Measurements from ENCODE around the gene RNU4-1.
"Not testable (repeated sequence)": the region's sequence is repeated elsewhere in the genome, so short reads cannot be mapped to it uniquely, and the experiment has no call there.

RNU4-1 gene

DNA sequence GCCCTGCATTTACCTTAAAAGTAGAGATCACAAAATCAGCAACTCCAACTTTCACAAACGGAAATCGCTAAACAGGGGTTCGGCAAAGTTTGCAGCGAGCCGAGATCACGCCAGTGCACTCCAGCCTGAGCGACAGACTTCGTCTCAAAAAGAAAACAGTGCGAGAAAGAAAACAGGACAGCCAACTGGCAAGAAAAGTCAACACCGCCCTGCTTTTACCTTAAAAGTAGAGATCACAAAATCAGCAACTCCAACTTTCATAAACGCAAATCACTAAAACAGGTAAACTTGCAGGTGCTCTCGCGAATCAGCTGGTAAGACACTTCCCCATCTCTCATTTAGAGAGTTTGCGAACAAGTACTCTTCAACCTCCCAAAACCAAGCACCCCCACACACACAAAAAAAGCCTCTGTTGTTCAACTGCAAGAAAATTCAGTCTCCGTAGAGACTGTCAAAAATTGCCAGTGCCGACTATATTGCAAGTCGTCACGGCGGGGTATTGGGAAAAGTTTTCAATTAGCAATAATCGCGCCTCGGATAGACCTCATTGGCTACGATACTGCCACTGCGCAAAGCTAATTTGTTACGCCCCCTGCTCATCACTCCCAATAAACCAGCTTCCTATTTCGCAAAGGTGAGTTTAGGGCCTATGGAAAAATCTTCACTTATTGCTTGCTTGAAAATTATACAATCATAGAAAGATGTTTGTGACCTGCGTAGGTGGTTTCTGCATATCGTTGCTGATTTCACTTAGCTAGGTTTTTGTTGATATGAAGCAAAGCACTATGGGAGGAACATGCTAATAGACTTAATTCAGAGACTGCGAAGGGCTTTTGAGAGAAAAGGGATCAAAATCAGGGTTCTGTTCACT lies at the start of gene RNU4-1:
RNU4-1 (minus strand) TSS at position 577 of the 871 bp plus-strand sequence.
- DNase-seq (ENCODE audit: low read depth) = peak; percentile 55

DNA sequence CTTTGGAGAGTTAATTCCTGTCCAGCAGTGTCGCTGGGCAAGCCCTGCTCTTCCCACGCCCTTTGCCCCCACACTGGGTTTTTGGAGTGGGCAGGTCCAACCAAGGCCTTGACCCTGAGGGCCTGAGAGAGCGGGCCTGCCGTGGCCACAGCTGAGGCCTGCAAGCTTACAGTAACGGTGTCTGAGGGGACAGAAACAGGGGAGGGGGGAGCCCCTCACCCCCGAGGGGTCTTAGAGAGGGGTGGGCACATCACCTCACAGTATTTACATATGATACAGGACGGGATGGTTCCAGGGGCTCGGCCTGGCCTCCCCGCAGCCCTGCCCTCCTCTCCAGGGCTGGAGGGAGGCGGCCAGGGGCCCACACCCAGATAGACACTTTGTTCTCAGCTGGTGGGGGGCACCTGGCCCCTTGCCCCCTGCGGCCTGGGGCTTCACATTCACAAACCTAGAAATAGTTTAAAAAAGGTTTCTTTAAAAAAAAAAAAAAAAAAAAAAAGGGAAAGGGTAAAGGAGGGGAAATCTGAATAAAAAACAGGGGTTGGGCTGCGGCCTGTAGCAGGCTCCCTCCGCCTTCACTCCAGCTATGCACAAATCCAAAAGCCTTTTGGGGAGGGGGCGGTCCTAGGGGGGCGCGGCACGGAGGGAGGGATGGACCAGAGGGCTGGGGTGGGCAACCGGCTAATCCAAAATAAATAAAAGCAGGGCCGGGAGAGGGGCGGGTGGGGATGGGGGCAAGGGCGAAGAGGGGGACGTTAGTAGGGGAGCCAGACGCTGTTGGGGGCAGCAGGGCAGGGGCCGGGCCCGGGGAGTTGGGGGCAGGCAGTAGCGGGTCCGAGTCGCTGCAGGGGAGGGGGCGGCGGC lies 49.4 kb upstream of the RNU4-1 start:
- DNase-seq (ENCODE audit: low read depth) = no peak

DNA sequence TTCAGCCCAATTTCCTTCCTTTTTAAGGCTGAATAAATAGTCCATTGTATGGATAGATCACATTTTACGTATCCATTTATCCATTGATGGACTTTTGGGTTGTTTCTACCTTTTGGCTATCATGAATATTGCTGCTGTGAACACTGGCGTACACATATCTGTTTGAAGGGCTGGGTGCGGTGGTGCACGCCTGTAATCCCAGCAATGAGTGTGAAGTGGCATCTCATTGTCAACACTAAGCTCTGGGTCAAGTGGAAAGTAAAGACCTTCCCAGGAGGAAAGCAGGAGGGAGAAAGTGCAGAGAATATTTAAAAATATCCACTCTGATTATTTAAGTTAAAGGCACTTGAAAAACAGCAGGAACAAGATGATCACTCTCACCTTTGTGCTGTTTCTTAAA lies 46.2 kb upstream of the RNU4-1 start:
- DNase-seq (ENCODE audit: low read depth) = no peak

DNA sequence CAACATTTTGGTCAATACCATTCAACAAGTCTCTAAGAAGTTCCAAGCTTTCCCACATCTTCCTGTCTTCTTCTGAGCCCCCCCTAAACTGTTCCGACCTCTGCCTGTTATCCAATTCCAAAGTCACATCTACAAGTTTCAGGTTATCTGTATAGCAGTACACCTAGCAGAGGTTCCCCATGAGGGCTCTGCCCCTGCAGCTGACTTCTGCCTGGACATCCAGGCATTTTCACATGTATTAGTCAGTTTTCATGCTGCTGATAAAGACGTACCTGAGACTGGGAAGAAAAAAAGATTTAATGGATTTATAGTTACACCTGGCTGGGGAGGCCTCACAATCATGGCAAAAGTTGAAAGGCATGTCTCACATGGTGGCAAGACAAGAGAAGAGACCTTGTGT lies 44.7 kb upstream of the RNU4-1 start:
- DNase-seq (ENCODE audit: low read depth) = no peak

DNA sequence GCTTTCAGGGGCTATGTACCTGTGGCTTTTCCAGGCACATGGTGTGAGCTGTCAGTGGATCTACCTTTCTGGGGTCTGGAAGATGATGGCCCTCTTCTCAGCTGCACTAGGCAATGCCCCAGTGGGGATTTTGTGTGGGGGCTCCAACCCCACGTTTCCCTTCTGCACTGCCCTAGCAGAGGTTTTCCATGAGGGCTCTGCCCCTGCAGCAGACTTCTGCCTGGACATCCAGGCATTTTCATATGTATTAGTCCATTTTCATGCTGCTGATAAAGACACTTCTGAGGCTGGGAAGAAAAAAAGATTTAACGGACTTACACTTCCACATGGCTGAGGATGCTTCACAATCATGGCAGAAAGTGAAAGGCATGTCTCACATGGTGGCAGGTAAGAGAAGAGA lies 43.4 kb upstream of the RNU4-1 start:
- not testable (repeated sequence) for DNase-seq (ENCODE audit: low read depth)

DNA sequence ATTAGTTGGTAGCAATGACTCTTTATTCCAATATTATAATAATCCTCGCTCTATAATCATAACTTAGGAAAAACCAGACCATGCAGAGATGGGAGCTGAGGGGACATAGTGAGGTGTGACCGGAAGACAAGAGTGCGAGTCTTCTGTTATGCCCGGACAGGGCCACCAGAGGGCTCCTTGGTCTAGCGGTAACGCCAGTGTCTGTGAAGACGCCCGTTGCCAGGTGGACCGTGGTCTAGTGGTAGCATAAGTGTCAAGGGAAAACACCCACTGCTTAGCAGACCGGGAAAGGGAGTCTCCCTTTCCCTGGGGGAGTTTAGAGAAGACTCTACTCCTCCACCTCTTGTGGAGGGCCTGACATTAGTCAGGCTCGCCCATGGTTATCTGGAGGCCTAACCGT lies 42.4 kb upstream of the RNU4-1 start:
- DNase-seq (ENCODE audit: low read depth) = peak; percentile 18

DNA sequence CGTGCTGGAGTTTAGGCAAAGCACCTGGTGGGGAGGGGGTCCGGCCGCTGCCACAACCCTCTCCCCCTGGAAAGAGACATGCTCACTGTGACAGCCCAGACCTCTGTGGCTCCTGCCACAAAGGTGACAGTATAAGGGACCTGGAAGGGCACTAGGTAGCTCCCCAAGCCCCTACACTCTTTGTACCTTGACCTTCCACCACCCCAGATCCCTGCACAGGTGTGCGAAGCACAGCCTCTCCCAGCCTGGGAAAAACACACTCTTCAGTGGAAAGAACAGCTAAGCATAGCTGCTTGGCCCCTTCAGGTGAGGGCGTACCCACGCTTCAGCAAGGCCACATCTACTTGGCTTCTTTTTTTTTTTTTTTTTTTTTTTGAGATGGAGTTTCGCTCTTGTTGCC lies 39.5 kb upstream of the RNU4-1 start:
- no peak for DNase-seq (ENCODE audit: low read depth)

DNA sequence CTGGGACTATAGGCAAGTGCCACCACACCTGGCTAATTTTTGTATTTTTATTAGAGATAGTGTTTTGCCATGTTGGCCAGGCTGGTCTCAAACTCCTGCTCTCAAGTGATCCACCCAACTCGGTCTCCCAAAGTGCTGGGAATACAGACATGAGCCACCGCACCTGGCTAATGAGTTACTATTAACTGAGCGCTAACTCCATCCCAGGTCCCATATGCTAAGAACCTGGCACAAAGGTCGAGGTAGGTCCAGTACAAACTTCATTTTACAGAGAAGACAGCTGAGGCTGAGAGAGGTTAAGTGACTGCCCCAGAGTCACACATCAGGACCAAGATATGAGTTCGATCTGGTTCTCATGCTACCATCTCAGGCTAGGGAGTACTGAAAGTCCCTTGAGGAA lies 39.0 kb upstream of the RNU4-1 start:
- no peak for DNase-seq (ENCODE audit: low read depth)

DNA sequence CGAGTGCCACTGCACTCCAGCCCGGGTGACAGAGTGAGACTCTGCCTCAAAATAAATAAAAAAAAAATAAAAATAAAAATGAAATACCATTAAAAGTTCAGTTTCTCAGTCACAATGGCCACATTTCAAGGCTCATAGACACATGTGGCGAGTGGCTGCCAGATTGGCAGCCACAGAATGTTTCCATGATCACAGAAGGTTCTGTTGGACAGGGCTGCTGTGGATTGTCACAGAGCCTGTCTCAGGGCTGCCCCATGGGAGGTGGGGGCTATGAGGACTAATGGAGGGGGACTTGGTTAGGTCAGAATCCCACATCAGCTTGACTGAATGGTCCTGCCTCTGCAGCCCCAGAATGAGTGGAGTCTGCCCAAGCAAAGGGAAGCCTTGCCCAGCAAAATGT lies 38.4 kb upstream of the RNU4-1 start:
- DNase-seq (ENCODE audit: low read depth) = no peak

DNA sequence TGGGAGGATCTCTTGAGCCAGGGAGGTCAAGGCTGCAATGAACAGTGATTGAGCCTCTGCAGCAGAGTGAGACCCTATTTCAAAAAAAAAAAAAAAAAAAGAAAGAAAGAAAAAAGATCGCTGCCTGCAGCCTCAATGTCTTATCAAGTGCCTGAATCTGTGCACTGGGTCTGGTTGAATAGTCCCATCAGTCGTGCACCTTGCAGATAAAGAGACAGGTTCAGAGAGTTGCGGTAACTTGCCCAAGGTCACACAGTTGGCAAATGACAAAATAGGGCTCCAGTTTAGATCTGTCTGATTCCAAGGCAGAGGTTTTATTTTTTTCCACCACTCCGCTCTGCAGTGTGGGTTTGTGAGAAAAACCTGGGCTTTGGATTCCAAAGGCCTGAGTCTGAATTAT lies 35.2 kb upstream of the RNU4-1 start:
- no peak for DNase-seq (ENCODE audit: low read depth)

DNA sequence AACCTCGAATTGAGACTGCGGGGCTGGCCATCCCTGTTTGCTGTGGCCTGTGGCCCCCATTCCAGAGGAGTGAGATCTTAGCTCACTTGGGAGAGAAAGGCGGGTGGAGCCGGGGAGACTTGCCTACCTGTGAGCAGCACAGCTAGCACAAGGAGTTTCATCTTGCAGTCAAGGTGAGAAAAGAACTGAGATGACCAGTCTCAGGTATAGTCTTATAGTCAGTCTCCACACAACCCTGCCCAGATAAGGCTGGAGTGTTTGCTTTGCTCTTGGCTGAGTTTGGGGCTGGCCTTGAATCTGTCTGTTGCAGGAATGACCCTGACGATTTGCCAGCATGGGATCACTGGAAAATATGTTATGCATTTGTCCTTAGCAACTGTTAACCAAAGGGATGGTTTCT lies 34.6 kb upstream of the RNU4-1 start, which contains the start of gene PLA2G1B:
PLA2G1B (minus strand) TSS at position 187 of the 400 bp plus-strand sequence; CDS start at position 161, 26 bp downstream.
- no peak for DNase-seq (ENCODE audit: low read depth)

DNA sequence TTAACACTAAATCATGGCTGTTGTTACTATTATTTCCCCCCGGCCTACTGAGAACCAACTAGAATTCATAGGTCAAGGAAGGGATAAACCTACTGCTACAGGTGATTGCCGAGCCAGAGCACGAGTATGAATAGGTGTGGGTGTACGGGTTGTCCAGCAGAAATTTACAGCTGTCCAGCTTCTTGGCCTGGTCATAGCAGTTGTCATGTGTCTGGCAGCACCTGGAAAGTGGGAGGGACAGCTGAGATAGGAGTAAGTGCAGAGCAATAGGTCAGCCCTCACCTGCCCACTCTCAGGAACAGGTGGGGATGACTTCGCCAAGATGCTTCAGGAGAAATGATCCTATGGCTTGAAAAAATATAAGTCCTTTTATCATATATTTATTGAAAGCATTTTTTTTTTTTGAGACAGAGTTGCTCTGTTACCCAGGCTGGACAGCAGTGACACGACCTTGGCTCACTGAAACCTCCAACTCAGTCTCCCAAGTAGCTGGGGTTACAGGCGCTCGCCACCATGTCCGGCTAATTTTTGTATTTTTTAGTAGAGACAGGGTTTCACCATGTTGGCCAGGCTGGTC lies 31.9 kb upstream of the RNU4-1 start:
- DNase-seq (ENCODE audit: low read depth) = no peak

DNA sequence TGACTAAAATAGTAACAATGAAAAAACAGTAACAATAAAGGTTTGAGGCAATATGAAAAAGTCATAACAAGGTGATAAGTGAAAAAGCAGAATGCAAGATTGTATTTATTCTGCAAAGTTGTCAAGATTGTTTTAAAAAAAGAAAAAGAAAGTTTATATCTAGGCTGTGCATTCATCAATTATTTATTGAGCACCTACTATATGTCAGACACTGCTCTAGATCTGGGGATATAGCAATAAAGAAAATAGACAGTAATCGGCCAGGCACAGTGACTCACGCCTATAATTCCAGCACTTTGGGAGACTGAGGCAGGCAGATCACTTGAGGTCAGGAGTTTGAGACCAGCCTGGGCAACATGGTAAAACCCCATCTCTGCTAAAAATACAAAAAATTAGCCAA lies 30.7 kb upstream of the RNU4-1 start:
- DNase-seq (ENCODE audit: low read depth) = no peak

DNA sequence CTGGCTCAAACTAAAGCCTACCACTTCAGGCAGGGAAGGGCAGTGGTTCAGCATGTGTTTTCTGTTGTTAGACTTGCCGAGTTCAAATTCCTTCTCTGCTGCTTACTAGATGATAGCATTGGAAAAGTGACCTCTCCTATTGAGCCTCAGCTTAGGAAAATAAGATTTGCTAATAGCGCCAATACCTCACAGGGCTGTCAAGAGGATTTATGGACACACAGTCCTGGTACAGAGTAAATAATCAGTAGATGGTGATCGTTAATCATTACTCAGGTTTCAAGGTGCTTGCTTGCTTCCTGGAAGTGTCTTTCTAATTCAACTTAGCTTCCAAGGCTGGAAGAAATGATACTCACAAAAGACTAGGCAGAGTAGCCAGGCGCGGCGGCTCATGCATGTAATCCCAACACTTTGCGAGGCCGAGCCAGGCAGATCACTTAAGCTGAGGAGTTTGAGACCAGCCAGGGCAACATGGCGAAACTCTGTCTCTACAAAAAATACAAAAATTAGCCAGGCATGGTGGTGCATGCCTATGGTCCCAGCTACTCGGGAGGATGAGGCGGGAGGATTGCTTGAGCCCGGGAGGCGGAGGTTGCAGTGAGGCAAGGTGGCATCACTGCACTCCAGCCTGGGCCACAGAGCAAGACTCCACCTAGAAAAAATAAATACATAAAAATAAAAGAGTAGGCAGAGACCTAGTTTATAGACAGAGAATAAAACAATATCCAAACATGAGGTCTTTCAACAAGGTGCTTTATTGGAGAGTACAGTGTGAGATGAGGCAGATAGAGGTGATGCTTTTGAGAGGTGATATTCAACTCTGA lies 28.6 kb upstream of the RNU4-1 start:
- DNase-seq (ENCODE audit: low read depth) = no peak

DNA sequence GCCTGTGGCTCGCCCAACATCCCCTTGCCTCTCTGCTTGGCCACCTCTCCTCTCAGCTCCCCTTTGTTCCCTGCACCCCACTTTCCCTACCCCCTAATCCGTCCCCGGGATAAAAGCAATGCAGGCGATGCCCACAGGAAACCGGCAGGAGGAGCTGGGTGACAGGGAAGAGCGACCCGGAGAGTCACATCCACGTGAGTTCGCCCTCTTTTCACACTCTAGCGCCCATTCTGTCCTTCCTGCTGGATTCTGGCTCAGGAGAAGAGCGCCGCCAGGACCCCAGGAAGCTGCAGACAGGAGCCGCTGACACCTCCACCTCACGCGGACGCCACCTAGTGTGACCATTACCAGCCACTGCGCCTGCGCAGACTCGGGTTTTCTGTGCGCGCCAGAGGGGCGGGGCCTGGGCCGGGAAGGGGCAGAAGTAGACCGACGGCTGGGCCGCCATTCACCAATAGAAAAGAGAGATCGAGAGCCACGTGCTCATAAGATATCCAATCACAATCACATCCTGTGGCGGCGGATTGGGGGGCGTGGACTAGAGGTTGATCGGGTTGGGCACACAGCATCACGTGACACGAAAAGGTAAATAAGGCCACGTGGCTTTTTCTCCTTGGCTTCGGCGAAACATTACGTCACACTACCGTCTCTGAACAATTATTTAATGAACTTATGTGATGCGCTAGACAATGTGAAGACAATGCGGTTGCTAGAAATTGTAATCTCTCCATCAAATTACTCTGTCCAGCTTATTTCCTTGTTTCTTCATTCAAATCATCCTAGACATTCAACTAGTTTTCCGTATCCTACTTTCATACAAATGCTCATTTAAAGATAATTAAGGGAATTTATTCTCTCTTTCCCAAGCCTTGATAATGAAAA lies 24.4 kb upstream of the RNU4-1 start:
- peak; percentile 100 for DNase-seq (ENCODE audit: low read depth)

DNA sequence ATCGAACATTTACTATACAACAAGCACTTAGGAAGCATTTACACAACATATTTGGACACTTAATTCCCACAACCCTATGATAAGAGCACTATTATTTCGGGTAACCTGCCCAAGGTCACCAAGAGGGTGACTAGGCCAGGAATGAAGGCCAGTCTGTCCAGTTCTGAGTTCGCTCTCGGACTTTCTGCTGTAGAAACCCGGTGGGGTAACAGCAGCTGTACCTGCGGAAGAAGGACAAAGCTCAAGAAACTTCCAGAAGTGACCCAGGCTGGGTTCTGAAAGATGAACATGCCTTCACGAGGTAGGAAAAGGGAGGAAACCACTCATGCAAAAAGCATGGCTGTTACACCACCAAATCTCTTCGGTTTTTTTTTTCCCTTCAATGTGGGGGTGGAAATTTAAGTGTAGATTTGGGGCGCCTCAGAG lies 23.8 kb upstream of the RNU4-1 start:
- DNase-seq (ENCODE audit: low read depth) = no peak

DNA sequence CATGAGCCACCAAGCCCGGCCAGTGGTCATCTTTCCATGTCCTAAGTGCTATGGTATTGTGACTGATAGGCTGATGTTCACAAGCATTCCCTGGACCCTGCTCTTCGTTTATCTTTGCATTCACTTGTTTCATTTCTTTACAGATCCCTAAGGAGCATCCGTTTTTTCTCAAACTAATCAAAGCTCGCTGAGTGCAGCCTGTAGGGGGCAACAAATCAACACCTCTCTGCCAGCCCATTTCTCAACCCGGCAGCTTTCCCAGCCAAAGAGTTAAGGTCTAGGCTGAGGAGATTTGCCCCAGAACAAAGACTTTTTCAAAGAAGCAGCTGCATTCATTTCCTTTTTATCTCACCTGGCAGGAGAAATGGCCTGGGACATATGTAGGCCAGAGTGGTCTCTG lies 21.2 kb upstream of the RNU4-1 start:
- no peak for DNase-seq (ENCODE audit: low read depth)

DNA sequence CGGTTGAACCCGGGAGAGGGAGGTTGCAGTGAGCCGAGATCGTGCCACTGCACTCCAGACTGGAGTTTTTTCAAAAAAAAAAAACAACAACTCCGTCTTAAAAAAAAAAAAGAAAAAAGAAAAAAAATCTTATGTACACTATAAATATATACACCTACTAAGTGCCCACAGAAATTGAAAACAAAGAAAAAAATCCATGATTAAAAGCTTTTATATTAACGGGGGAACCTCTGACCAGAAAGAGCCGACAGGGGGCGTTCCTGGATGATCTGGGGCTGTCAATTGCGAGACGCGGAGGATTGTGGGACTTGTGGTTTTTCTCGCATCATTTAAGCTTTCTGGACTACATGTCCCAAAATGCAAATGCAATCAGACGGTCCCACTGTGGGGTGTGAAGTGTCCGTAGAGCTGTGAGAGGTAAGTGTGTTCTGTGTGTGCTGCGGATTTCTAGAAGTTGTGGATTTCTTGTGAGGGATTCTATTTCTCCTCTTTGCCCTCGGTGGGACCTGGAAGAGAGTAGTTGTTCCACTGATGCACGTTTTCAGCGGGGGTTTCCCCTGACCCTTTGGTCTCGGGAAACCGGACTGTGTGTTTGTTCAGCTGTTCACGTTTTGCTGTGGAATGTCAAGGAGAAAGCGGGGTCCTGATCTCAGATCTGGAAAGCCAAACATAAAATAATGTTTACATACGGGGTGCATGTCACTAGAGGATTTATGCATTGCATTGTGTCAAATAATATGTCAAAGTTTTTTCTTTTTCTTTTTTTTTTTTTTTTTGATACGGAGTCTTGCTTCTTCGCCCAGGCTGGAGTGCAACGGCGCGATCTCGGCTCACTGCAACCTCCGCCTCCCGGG lies 9.2 kb upstream of the RNU4-1 start, which contains the start of gene SIRT4:
SIRT4 (plus strand) TSS at position 360 of the 854 bp plus-strand sequence. CDS start 1,241 bp downstream, outside the sequence.
- DNase-seq (ENCODE audit: low read depth) = peak; percentile 78

DNA sequence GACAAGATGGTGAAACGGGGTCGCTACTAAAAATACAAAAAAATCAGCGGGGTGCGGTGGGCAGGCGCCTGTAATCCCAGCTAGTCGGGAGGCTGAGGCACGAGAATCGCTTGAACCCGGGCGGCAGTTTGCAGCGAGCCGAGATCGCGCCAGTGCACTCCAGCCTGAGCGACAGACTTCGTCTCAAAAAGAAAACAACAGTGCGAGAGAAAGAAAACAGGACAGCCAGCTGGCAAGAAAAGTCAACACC lies 701 bp downstream of the RNU4-1 start:
- peak; percentile 11 for DNase-seq (ENCODE audit: low read depth)

All from stimulated activated CD8-positive, alpha-beta memory T cell treated with anti-CD3 and anti-CD28 coated beads, Interleukin-4, amount 100 ng/mL, for 24 hours (primary cell).